ENCODE data around the gene RBPMS2. TPM values are rescaled to one million over a fixed set of nuclear protein-coding genes. Genes with fewer than 3 reads are reported as not detected.

Gene RBPMS2
- total and polyA plus RNA-seq, 2 of the 8 experiments (the other 6 are each of a cell fraction or from before 2014, with no cell fraction given) = 55.8 to 238 TPM

DNA sequence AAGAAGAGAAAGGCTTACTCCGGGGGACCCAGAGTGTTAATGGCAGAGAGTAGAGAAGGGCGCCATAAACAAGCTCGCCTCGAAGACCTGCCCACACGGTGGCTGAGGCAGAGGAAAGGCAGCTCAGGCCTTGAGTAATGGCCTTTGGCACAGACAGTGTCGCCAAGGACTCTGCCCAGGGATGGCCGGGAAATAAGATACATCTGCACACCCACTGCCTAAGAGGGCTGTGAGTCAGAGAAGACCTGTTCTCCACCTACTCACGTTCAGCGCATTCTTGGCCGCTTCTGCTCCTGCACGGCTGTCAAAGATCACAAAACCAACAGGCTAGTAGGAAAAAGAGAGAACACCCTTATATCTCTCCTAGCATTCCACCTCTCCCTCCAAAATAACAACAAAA, 26.2 kb downstream of the RBPMS2 start (continued):
- TF ChIP-seq POLR2A (IDR thresholded peaks at IDR 0.05; ENCODE audit: control extremely low read depth in 1 of 2, low read depth in 2 of 2, low read length in 2 of 2) (no peak), BRCA1 (IDR thresholded peaks at IDR 0.05; ENCODE audit: low read depth, low read length) (no peak), TAF1 (IDR thresholded peaks at IDR 0.05; ENCODE audit: low read depth, low read length) (no peak), CBX5 (IDR thresholded peaks at IDR 0.05; ENCODE audit: low read depth, low read length) (no peak), EZH2 (IDR thresholded peaks at IDR 0.05; ENCODE audit: low read depth, low read length, severe bottlenecking) (no peak), YY1 (IDR thresholded peaks at IDR 0.05; ENCODE audit: low read depth, low read length) (no peak), RBBP5 (IDR thresholded peaks at IDR 0.05; ENCODE audit: borderline replicate concordance, low read depth, low read length) (no peak)

All from H1 (cell line).